WTC11 (cell line): Measurements from ENCODE around the gene CD209. TPM values are rescaled to one million over a fixed set of nuclear protein-coding genes. Genes with fewer than 3 reads are reported as not detected.

ENCODE experiments used
- ATAC-seq: fragments of 200-7000 bp; cut with Tn5 transposase; 2 replicates; pipeline ENCODE4 v1.10.0; 2021; ENCODE audit warnings: mild to moderate bottlenecking, moderate library complexity
- CTCF ChIA-PET: fragments of 300-600 bp; sonication (Branson Sonifier 250); formaldehyde crosslinking; loops from one replicate; lab custom pipeline; 2021; ENCODE audit warnings: antibody characterized with exemption; lab: Charles Lee
- POLR2A ChIA-PET: fragments of 350-600 bp; sonication (Branson Sonifier 250); formaldehyde crosslinking; loops from one replicate; lab custom pipeline; 2021; ENCODE audit warnings: antibody characterized with exemption; lab: Charles Lee
- DNase-seq: peaks from one replicate; pipeline ENCODE4 v3.0.0; 2021; ENCODE audit warnings: low spot score
- H3K27ac Mint-ChIP-seq: 2 replicates; pipeline ENCODE4 v1.8.0; 2021; ENCODE audit warnings: mixed read lengths
- H3K27me3 Mint-ChIP-seq: 2 replicates; pipeline ENCODE4 v1.8.0; 2021; ENCODE audit warnings: low read depth, mild to moderate bottlenecking, moderate library complexity, mixed read lengths
- H3K36me3 Mint-ChIP-seq: 2 replicates; pipeline ENCODE4 v1.8.0; 2021; ENCODE audit warnings: mixed read lengths
- H3K4me1 Mint-ChIP-seq: 2 replicates; pipeline ENCODE4 v1.8.0; 2022; ENCODE audit warnings: mixed read lengths
- H3K4me3 Mint-ChIP-seq: 2 replicates; pipeline ENCODE4 v1.8.0; 2021; ENCODE audit warnings: mild to moderate bottlenecking, moderate library complexity, mixed read lengths
- H3K9me3 Mint-ChIP-seq: 2 replicates; pipeline ENCODE4 v1.8.0; 2021; ENCODE audit warnings: mixed read lengths
- ELF4 ChIP-seq: sonication (generic); formaldehyde crosslinking; IDR thresholded peaks from 2 replicates; pipeline ENCODE4 v1.8.1; 2022; ENCODE audit warnings: low read depth, mild to moderate bottlenecking, moderate library complexity, missing genetic modification reagents
- EMX1 ChIP-seq: fragments of 250-450 bp; sonication (Bioruptor Pico); IDR thresholded peaks from 2 replicates; pipeline ENCODE4 v1.8.0; 2021; ENCODE audit warnings: mild to moderate bottlenecking
- FOXP1 ChIP-seq: sonication (generic); formaldehyde crosslinking; IDR thresholded peaks from 2 replicates; pipeline ENCODE4 v1.8.0; 2022; ENCODE audit warnings: missing genetic modification reagents, mild to moderate bottlenecking, moderate library complexity, borderline replicate concordance
- GTF2I ChIP-seq: fragments of 250-450 bp; sonication (Bioruptor Pico); conservative IDR thresholded peaks from 2 replicates; pipeline ENCODE4 v1.4.0; 2021; ENCODE audit warnings: mild to moderate bottlenecking
- IRF2 ChIP-seq: sonication (generic); formaldehyde crosslinking; IDR thresholded peaks from 2 replicates; pipeline ENCODE4 v1.8.0; 2022; ENCODE audit warnings: low read depth, missing genetic modification reagents, borderline replicate concordance
- KAT7 ChIP-seq: sonication (generic); formaldehyde crosslinking; IDR thresholded peaks from 2 replicates; pipeline ENCODE4 v1.8.1; 2023; ENCODE audit warnings: missing genetic modification reagents, mild to moderate bottlenecking, borderline replicate concordance
- NFE2L1 ChIP-seq: sonication (generic); formaldehyde crosslinking; IDR thresholded peaks from 2 replicates; pipeline ENCODE4 v1.8.1; 2023; ENCODE audit warnings: missing genetic modification reagents
- NFYB ChIP-seq: sonication (generic); formaldehyde crosslinking; conservative IDR thresholded peaks from 2 replicates; pipeline ENCODE4 v1.8.0; 2022; ENCODE audit warnings: low read depth, missing genetic modification reagents
- NR2C2 ChIP-seq: sonication (generic); formaldehyde crosslinking; IDR thresholded peaks from 2 replicates; pipeline ENCODE4 v1.8.0; 2022; ENCODE audit warnings: mild to moderate bottlenecking, missing genetic modification reagents
- SOX15 ChIP-seq: fragments of 250-450 bp; sonication (Bioruptor Pico); IDR thresholded peaks from 2 replicates; pipeline ENCODE4 v1.9.0; 2021; ENCODE audit warnings: mild to moderate bottlenecking
- TEAD4 ChIP-seq: sonication (generic); formaldehyde crosslinking; IDR thresholded peaks from 2 replicates; pipeline ENCODE4 v1.8.0; 2022; ENCODE audit warnings: mild to moderate bottlenecking, missing genetic modification reagents
- total RNA-seq: library from RNA; stranded (reverse); gene quantifications from 3 replicates; pipeline ENCODE4 v1.2.3, GENCODE V29; 2021
- TF ChIP-seq, protein P1 (sequence below): fragments of 250-450 bp; sonication (Bioruptor Pico); IDR thresholded peaks from 2 replicates; pipeline ENCODE4 v1.9.0; 2021; ENCODE audit warnings: moderate library complexity, mild to moderate bottlenecking, inconsistent platforms, borderline replicate concordance
- TF ChIP-seq, protein P2 (sequence below): fragments of 200-600 bp; IDR thresholded peaks from 2 replicates; pipeline ENCODE4 v1.8.0; 2022; ENCODE audit warnings: antibody characterized with exemption
- TF ChIP-seq, protein P3 (sequence below): sonication (generic); formaldehyde crosslinking; conservative IDR thresholded peaks from 2 replicates; pipeline ENCODE4 v1.8.1; 2022; ENCODE audit warnings: mild to moderate bottlenecking, missing genetic modification reagents
- TF ChIP-seq, protein P4 (sequence below): sonication (generic); formaldehyde crosslinking; IDR thresholded peaks from 2 replicates; pipeline ENCODE4 v1.8.1; 2023; ENCODE audit warnings: mild to moderate bottlenecking, missing genetic modification reagents
- TF ChIP-seq, protein P5 (sequence below): fragments of 250-450 bp; sonication (Bioruptor Pico); conservative IDR thresholded peaks from 2 replicates; pipeline ENCODE4 v1.9.0; 2021; ENCODE audit warnings: mild to moderate bottlenecking
- TF ChIP-seq, protein P6 (sequence below): sonication (generic); formaldehyde crosslinking; IDR thresholded peaks from 2 replicates; pipeline ENCODE4 v1.8.0; 2023; ENCODE audit warnings: mild to moderate bottlenecking, missing genetic modification reagents
- TF ChIP-seq, protein P7 (sequence below): sonication (generic); formaldehyde crosslinking; IDR thresholded peaks from 2 replicates; pipeline ENCODE4 v1.8.0; 2022; ENCODE audit warnings: missing genetic modification reagents

Gene CD209
- total RNA-seq, 1 experiment from 2014 or later, result not detected

DNA sequence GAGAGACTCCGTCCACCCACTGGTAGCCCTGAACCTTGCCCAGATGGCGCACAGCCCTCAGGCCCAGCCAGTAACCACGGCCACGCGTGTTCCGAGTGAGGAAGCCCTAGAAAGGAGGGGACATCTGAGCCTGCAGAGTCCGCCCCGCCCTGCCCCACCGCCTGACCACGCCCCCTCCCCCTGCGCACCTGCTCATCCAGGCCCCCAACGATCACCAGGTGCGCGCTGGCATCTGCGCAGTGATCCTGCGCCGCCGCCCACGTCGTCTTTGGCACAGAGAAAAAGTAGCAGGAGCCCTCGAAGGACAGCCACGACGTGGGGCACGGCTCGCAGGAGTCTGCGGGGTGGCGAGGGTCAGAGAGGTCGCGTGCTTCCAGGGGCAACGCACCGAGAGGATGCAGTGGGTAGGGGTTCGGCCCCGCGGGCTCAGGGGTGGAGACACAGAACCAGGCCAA, 17.5 kb downstream of the CD209 start:
- H3K27ac Mint-ChIP-seq, result no peak overlapping the region
- H3K36me3 Mint-ChIP-seq, result no peaks in the 10 kb centered on the region
- H3K4me3 Mint-ChIP-seq, result peak overlapping the region; percentile 80
- ATAC-seq (peak; percentile 62), DNase-seq (peak; percentile 63)
- peaks cover 78% of the 10 kb centered on the region for H3K27me3 Mint-ChIP-seq
- TF ChIP-seq, protein P1, sequence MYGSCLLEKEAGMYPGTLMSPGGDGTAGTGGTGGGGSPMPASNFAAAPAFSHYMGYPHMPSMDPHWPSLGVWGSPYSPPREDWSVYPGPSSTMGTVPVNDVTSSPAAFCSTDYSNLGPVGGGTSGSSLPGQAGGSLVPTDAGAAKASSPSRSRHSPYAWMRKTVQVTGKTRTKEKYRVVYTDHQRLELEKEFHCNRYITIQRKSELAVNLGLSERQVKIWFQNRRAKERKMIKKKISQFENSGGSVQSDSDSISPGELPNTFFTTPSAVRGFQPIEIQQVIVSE (CRISPR knock-in tag), result no peak
- TF ChIP-seq, protein P2, sequence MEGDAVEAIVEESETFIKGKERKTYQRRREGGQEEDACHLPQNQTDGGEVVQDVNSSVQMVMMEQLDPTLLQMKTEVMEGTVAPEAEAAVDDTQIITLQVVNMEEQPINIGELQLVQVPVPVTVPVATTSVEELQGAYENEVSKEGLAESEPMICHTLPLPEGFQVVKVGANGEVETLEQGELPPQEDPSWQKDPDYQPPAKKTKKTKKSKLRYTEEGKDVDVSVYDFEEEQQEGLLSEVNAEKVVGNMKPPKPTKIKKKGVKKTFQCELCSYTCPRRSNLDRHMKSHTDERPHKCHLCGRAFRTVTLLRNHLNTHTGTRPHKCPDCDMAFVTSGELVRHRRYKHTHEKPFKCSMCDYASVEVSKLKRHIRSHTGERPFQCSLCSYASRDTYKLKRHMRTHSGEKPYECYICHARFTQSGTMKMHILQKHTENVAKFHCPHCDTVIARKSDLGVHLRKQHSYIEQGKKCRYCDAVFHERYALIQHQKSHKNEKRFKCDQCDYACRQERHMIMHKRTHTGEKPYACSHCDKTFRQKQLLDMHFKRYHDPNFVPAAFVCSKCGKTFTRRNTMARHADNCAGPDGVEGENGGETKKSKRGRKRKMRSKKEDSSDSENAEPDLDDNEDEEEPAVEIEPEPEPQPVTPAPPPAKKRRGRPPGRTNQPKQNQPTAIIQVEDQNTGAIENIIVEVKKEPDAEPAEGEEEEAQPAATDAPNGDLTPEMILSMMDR, result no peak
- TF ChIP-seq EMX1 (CRISPR knock-in tag) (no peak), NFYB (no peak), FOXP1 (CRISPR knock-in tag) (no peak), NR2C2 (CRISPR knock-in tag) (no peak), ELF4 (no peak), NFE2L1 (CRISPR knock-in tag) (no peak), KAT7 (no peak)
- TF ChIP-seq, protein P3, sequence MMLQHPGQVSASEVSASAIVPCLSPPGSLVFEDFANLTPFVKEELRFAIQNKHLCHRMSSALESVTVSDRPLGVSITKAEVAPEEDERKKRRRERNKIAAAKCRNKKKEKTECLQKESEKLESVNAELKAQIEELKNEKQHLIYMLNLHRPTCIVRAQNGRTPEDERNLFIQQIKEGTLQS (CRISPR knock-in tag), result no peak
- TF ChIP-seq, protein P4, sequence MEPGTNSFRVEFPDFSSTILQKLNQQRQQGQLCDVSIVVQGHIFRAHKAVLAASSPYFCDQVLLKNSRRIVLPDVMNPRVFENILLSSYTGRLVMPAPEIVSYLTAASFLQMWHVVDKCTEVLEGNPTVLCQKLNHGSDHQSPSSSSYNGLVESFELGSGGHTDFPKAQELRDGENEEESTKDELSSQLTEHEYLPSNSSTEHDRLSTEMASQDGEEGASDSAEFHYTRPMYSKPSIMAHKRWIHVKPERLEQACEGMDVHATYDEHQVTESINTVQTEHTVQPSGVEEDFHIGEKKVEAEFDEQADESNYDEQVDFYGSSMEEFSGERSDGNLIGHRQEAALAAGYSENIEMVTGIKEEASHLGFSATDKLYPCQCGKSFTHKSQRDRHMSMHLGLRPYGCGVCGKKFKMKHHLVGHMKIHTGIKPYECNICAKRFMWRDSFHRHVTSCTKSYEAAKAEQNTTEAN, result no peak
- TF ChIP-seq, protein P5, sequence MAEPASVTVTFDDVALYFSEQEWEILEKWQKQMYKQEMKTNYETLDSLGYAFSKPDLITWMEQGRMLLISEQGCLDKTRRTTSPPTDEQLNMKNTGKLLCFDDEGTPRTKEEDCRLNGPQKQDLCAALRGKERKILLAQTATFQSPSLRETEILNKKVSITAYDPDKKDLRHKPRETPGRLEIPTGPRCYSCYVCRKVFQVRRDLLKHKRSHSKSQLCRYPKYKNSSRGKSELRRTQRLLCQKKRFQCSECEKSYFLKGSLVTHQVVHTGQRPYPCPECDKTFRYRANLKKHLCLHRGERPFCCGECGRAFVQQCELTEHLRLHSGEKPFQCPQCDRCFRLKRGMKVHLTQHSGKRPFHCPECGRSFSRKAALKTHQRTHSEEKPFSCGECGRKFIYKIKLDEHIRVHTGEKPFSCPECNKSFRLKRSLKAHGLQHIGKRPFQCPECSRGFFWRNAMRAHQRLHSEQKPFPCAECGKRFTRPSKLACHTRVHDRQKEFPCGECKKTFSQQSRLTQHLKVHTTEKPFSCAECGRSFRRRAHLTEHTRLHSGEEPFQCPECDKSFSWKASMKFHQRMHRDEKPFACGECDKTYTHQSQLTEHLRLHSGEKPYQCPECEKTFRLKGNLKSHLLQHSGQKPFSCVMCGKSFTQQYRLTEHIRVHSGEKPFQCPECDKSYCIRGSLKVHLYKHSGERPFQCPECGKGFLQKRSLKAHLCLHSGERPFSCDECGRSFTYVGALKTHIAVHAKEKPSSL (CRISPR knock-in tag), result no peak
- TF ChIP-seq, protein P6, sequence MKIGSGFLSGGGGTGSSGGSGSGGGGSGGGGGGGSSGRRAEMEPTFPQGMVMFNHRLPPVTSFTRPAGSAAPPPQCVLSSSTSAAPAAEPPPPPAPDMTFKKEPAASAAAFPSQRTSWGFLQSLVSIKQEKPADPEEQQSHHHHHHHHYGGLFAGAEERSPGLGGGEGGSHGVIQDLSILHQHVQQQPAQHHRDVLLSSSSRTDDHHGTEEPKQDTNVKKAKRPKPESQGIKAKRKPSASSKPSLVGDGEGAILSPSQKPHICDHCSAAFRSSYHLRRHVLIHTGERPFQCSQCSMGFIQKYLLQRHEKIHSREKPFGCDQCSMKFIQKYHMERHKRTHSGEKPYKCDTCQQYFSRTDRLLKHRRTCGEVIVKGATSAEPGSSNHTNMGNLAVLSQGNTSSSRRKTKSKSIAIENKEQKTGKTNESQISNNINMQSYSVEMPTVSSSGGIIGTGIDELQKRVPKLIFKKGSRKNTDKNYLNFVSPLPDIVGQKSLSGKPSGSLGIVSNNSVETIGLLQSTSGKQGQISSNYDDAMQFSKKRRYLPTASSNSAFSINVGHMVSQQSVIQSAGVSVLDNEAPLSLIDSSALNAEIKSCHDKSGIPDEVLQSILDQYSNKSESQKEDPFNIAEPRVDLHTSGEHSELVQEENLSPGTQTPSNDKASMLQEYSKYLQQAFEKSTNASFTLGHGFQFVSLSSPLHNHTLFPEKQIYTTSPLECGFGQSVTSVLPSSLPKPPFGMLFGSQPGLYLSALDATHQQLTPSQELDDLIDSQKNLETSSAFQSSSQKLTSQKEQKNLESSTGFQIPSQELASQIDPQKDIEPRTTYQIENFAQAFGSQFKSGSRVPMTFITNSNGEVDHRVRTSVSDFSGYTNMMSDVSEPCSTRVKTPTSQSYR, result no peak
- H3K9me3 Mint-ChIP-seq, result no peaks in the 10 kb centered on the region
- ChIA-PET POLR2A (no interaction called here), CTCF (interaction anchor here (0.7 to 2.9 kb wide), 3 partner anchors 49 to 162 kb away, joined by 3 to 14 read pairs (median 4); partner anchors contain the start of gene TRAPPC5)
- peaks cover 13% of the 10 kb centered on the region for H3K4me1 Mint-ChIP-seq

DNA sequence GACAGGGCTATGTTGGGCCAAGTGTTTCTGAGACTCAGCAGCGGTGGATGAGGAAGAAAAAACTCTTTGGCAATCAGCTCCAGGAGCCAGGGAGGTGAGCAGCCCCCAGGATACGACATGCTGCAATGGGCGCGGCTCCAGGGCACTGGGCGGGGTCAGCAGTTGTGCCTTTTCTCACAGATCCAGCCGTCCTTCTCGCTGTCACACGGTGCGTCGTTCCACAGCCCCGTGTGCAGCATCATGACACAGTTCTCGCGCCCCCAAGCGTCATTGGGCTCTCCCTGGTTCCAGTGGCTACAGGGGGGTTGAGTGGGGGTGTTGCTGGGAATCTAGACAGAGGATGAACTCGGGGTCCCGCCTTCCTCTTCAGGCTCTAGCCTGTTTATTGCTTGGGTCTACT, 18.1 kb downstream of the CD209 start:
- POLR2A ChIA-PET, result interaction anchor here (0.5 kb wide), 1 partner anchor 84 kb away, joined by 9 read pairs; no protein-coding TSS in a partner anchor
- no peak overlapping the region for H3K27ac Mint-ChIP-seq
- H3K27me3 Mint-ChIP-seq, result peaks cover 73% of the 10 kb centered on the region
- DNase-seq (peak; percentile 46), ATAC-seq (peak; percentile 41)
- CTCF ChIA-PET, result interaction anchor here (0.7 to 2.9 kb wide), 2 partner anchors 48 to 161 kb away, joined by 5 to 14 read pairs; partner anchors contain the start of gene TRAPPC5
- no peaks in the 10 kb centered on the region for H3K9me3 Mint-ChIP-seq
- no peaks in the 10 kb centered on the region for H3K36me3 Mint-ChIP-seq
- peaks cover 13% of the 10 kb centered on the region for H3K4me1 Mint-ChIP-seq
- H3K4me3 Mint-ChIP-seq, result peak overlapping the region; percentile 80
- no peak for TF ChIP-seq IRF2 (CRISPR knock-in tag)
- TF ChIP-seq, protein P7, sequence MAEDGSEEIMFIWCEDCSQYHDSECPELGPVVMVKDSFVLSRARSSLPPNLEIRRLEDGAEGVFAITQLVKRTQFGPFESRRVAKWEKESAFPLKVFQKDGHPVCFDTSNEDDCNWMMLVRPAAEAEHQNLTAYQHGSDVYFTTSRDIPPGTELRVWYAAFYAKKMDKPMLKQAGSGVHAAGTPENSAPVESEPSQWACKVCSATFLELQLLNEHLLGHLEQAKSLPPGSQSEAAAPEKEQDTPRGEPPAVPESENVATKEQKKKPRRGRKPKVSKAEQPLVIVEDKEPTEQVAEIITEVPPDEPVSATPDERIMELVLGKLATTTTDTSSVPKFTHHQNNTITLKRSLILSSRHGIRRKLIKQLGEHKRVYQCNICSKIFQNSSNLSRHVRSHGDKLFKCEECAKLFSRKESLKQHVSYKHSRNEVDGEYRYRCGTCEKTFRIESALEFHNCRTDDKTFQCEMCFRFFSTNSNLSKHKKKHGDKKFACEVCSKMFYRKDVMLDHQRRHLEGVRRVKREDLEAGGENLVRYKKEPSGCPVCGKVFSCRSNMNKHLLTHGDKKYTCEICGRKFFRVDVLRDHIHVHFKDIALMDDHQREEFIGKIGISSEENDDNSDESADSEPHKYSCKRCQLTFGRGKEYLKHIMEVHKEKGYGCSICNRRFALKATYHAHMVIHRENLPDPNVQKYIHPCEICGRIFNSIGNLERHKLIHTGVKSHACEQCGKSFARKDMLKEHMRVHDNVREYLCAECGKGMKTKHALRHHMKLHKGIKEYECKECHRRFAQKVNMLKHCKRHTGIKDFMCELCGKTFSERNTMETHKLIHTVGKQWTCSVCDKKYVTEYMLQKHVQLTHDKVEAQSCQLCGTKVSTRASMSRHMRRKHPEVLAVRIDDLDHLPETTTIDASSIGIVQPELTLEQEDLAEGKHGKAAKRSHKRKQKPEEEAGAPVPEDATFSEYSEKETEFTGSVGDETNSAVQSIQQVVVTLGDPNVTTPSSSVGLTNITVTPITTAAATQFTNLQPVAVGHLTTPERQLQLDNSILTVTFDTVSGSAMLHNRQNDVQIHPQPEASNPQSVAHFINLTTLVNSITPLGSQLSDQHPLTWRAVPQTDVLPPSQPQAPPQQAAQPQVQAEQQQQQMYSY (CRISPR knock-in tag), result no peak
- no peak for TF ChIP-seq TEAD4 (CRISPR knock-in tag)
- no peak for TF ChIP-seq SOX15
- TF ChIP-seq GTF2I (CRISPR knock-in tag), result no peak
